HG03108 (cell line): ENCODE results near the gene MPHOSPH8.
"Not testable (repeated sequence)": the region's sequence is repeated elsewhere in the genome, so short reads cannot be mapped to it uniquely, and the experiment has no call there.

Experiments
- ATAC-seq: cut with Tn5 transposase; IDR thresholded peaks from one replicate; pipeline ENCODE4 v1.9.1; 2021; ENCODE audit warnings: moderate library complexity; ENCODE audit not compliant: unreplicated experiment

The MPHOSPH8 gene

GRCh38 chr13:19680751-19681150, 47.3 kb downstream of the MPHOSPH8 start:
- ATAC-seq, result no peak

DNA sequence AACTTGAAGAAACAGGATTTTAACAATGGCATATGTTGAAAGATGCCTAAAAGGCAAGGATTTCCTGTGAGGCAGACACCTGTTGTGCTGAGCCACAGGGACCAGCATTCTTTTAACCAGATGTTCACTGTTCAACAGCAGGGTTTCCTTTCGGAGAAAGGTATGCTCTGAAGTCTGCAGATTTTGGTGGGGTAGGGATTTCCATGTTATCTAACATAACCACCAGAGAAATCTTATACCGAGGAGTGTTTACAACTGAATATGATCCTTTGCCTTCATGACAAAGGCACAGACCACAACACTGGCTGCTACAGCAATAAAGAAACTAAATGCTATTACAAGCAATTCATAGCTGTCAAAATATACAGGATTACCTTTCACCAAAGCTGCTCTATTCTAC, 48.1 kb downstream of the MPHOSPH8 start:
- ATAC-seq, result no peak

DNA sequence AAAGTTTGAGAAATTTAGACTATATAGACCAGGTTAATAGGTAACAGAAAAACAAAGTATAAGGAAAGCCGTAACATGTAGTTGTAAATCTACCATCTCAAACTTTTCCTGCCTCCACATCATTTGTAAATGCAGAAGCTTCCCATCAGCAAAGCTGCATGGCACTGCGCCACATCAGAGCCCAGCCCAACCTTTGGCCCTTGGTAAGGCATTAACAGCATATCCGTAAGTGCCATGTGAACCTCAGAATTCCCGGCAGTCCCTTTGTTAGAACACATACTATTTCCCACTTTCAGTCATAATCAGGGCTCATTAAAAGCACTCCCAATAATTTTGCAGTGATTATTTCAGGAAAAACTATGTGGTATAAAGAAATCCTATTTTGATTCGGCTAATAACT, 51.6 kb downstream of the MPHOSPH8 start:
- ATAC-seq, result no peak

GRCh38 chr13:19685437-19685836, 52.0 kb downstream of the MPHOSPH8 start:
- no peak for ATAC-seq

- ATAC-seq, result not testable (repeated sequence)
Measured at GRCh38 chr13:19691447-19691846, 58.0 kb downstream of the MPHOSPH8 start.

DNA sequence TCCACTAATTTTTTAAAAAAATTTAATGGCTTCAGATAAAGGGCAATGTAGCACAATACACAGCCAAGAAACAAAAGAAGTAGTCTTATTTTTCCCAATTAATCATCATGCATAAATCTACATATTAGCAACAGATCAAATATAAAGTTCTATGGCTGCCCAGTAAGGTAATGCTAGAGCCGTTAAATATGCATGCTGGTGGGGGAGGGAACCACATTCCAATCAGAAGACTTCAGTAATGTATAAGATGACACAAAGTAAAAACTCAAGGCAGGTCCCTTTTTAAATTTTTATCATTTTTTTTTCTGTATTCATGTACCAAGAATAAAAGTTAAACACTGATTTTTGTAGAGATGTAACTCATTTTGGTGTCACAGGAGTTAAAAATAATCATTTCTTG, 62.0 kb downstream of the MPHOSPH8 start:
- ATAC-seq, result no peak

DNA sequence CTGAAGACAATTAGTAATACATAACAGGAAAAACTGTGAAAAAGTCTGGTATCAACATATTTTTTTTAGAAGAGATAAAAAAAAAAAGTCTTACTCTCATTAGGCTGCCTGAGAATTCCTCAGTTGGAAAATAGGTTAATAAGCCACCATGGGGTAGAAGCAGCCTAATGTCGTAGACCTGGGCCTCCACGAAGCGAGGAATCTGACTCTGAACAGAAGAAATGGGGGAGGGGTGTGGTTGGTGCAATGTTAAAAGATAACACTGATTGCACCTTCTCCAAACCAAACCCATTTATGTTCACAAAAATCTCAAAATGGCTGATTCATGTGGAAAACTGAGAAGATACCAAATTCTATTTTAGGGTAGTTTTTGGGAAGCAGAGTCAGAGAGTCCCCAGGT, 62.4 kb downstream of the MPHOSPH8 start:
- ATAC-seq, result no peak

DNA sequence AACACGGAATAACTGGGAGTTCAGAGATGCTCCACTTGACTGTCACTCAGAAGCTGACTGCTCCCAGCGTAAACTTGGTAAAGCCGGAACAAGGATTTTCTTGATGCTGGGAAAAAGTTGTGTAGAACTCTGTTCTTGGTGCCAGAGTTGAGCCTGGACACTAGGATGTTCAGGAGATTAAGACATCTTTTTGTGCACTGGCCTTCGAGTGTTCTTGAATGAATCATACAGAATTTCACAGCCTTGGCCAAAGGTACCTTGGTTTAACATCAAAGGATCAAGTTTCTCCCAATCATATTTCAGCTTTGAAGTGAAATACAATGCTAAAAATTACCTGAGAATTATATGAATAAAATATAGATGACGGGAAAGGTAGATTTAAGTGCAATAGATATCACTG, 67.5 kb downstream of the MPHOSPH8 start:
- ATAC-seq, result not testable (repeated sequence)

GRCh38 chr13:19701619-19702018, 68.2 kb downstream of the MPHOSPH8 start:
- not testable (repeated sequence) for ATAC-seq

DNA sequence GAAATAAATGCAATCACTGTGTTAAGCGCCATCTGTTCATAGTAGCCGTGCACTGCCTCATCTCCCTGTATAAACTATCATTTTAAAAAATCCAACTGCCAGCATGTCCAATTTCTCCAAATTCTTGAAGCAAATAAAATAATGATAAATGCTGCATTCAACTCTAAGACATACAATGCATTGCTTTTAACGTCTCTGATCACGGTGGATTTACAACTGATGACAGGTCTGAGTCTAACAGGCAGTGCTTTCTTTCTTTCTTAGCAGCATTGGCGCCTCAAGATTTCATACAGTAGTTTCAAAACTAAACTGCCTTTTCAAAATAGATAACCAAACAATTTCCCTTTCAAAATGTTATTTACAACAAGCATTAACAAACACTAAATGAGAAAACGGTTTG, 70.8 kb downstream of the MPHOSPH8 start:
- not testable (repeated sequence) for ATAC-seq

GRCh38 chr13:19709039-19709438, 75.6 kb downstream of the MPHOSPH8 start:
- ATAC-seq, result not testable (repeated sequence)

- not testable (repeated sequence) for ATAC-seq
Measured at GRCh38 chr13:19709782-19710181, 76.3 kb downstream of the MPHOSPH8 start.

DNA sequence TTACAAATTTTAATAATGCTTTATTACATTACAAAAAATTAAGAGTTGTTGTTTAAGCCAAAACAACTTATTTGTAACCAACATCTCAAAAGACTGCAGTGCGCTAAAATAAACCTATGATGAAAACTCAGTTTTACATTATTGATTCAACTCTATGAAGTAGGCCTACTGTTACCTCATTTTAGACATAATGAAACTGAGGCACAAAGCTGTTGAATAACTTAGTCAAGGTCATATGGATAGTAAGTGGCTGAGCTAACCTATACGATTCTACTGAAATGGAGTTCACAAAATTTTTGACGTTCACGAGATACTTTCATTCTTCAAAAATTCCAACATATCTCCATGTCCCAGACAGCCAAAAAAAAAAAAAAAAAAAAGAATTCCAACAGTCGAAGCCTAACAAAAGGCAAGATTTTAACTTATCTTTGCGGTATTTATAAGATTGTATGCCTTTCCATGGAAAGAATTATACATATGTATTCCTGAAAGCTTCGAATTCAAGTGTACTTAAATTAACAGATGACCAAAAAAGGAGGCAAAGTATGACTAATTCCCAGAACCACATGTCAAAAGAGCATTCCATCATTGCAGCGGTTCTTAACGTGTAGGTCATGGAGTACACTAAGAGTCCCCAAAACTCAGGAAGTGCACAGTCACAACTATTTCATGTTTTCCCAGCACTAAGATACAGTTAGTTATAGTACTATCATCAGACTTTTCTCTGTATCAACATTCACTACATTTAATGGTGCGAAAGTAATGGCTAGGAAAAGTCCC, 79.9 kb downstream of the MPHOSPH8 start:
- ATAC-seq, result no peak

GRCh38 chr13:19720039-19720438, 86.6 kb downstream of the MPHOSPH8 start:
- no peak for ATAC-seq
